WTC11 (cell line): Measurements from ENCODE around the gene MTA2. TPM values are rescaled to one million over a fixed set of nuclear protein-coding genes. Genes with fewer than 3 reads are reported as not detected.

Experiments used
- ATAC-seq: fragments of 200-7000 bp; cut with Tn5 transposase; 2 replicates; pipeline ENCODE4 v1.10.0; 2021; ENCODE audit warnings: mild to moderate bottlenecking, moderate library complexity
- CTCF ChIA-PET: fragments of 300-600 bp; sonication (Branson Sonifier 250); formaldehyde crosslinking; loops from one replicate; lab custom pipeline; 2021; ENCODE audit warnings: antibody characterized with exemption; lab: Charles Lee
- POLR2A ChIA-PET: fragments of 350-600 bp; sonication (Branson Sonifier 250); formaldehyde crosslinking; loops from one replicate; lab custom pipeline; 2021; ENCODE audit warnings: antibody characterized with exemption; lab: Charles Lee
- DNase-seq: peaks from one replicate; pipeline ENCODE4 v3.0.0; 2021; ENCODE audit warnings: low spot score
- H3K27ac Mint-ChIP-seq: 2 replicates; pipeline ENCODE4 v1.8.0; 2021; ENCODE audit warnings: mixed read lengths
- H3K27me3 Mint-ChIP-seq: 2 replicates; pipeline ENCODE4 v1.8.0; 2021; ENCODE audit warnings: low read depth, mild to moderate bottlenecking, moderate library complexity, mixed read lengths
- H3K36me3 Mint-ChIP-seq: 2 replicates; pipeline ENCODE4 v1.8.0; 2021; ENCODE audit warnings: mixed read lengths
- H3K4me1 Mint-ChIP-seq: 2 replicates; pipeline ENCODE4 v1.8.0; 2022; ENCODE audit warnings: mixed read lengths
- H3K4me3 Mint-ChIP-seq: 2 replicates; pipeline ENCODE4 v1.8.0; 2021; ENCODE audit warnings: mild to moderate bottlenecking, moderate library complexity, mixed read lengths
- H3K9me3 Mint-ChIP-seq: 2 replicates; pipeline ENCODE4 v1.8.0; 2021; ENCODE audit warnings: mixed read lengths
- E2F4 ChIP-seq: sonication (generic); formaldehyde crosslinking; IDR thresholded peaks from 2 replicates; pipeline ENCODE4 v1.8.1; 2022; ENCODE audit warnings: low read depth, mild to moderate bottlenecking, moderate library complexity, missing genetic modification reagents, borderline replicate concordance
- EMX1 ChIP-seq: fragments of 250-450 bp; sonication (Bioruptor Pico); IDR thresholded peaks from 2 replicates; pipeline ENCODE4 v1.8.0; 2021; ENCODE audit warnings: mild to moderate bottlenecking
- ETV6 ChIP-seq: sonication (generic); formaldehyde crosslinking; IDR thresholded peaks from 2 replicates; pipeline ENCODE4 v1.8.1; 2022; ENCODE audit warnings: mild to moderate bottlenecking, missing genetic modification reagents
- FOXK1 ChIP-seq: sonication (generic); formaldehyde crosslinking; IDR thresholded peaks from 2 replicates; pipeline ENCODE4 v1.8.0; 2022; ENCODE audit warnings: mild to moderate bottlenecking, moderate library complexity, missing genetic modification reagents
- JAZF1 ChIP-seq: fragments of 250-450 bp; sonication (Bioruptor Pico); IDR thresholded peaks from 2 replicates; pipeline ENCODE4 v1.9.0; 2021; ENCODE audit warnings: moderate library complexity, mild to moderate bottlenecking, inconsistent platforms
- MAX ChIP-seq: sonication (generic); formaldehyde crosslinking; IDR thresholded peaks from 2 replicates; pipeline ENCODE4 v1.8.0; 2022; ENCODE audit warnings: mild to moderate bottlenecking, missing genetic modification reagents
- NR1H2 ChIP-seq: sonication (generic); formaldehyde crosslinking; IDR thresholded peaks from 2 replicates; pipeline ENCODE4 v1.9.0; 2021; ENCODE audit warnings: mild to moderate bottlenecking, moderate library complexity, missing genetic modification reagents
- OVOL2 ChIP-seq: fragments of 250-450 bp; sonication (Bioruptor Pico); IDR thresholded peaks from 2 replicates; pipeline ENCODE4 v1.9.0; 2021; ENCODE audit warnings: mild to moderate bottlenecking, borderline replicate concordance
- PRDM15 ChIP-seq: sonication (generic); formaldehyde crosslinking; IDR thresholded peaks from 2 replicates; pipeline ENCODE4 v1.8.0; 2022; ENCODE audit warnings: missing genetic modification reagents
- RORB ChIP-seq: fragments of 250-450 bp; sonication (Bioruptor Pico); IDR thresholded peaks from 2 replicates; pipeline ENCODE4 v1.9.0; 2021; ENCODE audit warnings: mild to moderate bottlenecking
- STAT6 ChIP-seq: sonication (generic); formaldehyde crosslinking; conservative IDR thresholded peaks from 2 replicates; pipeline ENCODE4 v1.8.1; 2023; ENCODE audit warnings: mild to moderate bottlenecking, low read depth, missing genetic modification reagents, moderate library complexity
- TP53 ChIP-seq: sonication (generic); formaldehyde crosslinking; IDR thresholded peaks from 2 replicates; pipeline ENCODE4 v1.8.1; 2023; ENCODE audit warnings: mild to moderate bottlenecking, missing genetic modification reagents
- ZBTB21 ChIP-seq: sonication (generic); formaldehyde crosslinking; IDR thresholded peaks from 2 replicates; pipeline ENCODE4 v1.8.1; 2023; ENCODE audit warnings: mild to moderate bottlenecking, missing genetic modification reagents, borderline replicate concordance
- ZNF219 ChIP-seq: sonication (generic); formaldehyde crosslinking; IDR thresholded peaks from 2 replicates; pipeline ENCODE4 v1.8.0; 2023; ENCODE audit warnings: missing genetic modification reagents, mild to moderate bottlenecking, borderline replicate concordance
- total RNA-seq: library from RNA; stranded (reverse); gene quantifications from 3 replicates; pipeline ENCODE4 v1.2.3, GENCODE V29; 2021
- TF ChIP-seq, protein P1 (sequence below): sonication (generic); formaldehyde crosslinking; IDR thresholded peaks from 2 replicates; pipeline ENCODE4 v1.8.0; 2022; ENCODE audit warnings: mild to moderate bottlenecking, missing genetic modification reagents

Gene MTA2
- total RNA-seq, 1 experiment from 2014 or later: 115 TPM

DNA sequence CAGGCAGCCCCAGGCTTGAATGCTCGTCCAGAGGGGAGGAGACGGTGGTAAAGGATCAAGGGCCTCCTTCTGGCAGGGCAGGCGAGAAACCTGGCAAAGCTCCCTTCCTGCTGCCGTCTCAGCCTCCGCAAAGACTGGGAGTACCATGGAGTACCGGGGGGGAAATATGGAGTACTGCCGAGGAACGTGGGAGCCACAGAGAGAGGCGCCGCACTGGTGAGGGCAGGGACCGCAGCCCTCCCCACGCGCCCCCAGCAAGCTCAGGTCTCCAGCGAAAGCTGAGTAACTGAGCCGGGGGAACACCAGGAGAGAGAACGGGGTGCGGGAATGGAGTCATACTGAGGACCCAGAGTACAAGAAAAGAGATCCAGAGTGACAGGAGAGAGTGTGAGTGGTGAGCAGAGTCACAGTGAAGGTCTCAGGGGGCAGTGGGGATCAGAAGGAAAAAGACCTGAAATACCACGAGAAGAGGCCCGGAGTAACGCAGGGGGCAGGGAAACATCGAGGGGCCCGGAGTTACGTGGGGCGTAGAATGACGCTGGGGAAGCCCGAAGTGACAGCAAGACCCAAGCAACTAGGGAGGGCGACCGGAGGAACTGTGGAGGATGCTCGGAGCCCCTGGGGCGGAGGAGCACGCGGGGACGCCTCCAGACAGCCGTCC lies 10.2 kb upstream of the MTA2 start:
- H3K27me3 Mint-ChIP-seq: peaks cover 9% of the 10 kb centered on the region; the same call in 1 of the 2 replicates
- TF ChIP-seq, protein P1, sequence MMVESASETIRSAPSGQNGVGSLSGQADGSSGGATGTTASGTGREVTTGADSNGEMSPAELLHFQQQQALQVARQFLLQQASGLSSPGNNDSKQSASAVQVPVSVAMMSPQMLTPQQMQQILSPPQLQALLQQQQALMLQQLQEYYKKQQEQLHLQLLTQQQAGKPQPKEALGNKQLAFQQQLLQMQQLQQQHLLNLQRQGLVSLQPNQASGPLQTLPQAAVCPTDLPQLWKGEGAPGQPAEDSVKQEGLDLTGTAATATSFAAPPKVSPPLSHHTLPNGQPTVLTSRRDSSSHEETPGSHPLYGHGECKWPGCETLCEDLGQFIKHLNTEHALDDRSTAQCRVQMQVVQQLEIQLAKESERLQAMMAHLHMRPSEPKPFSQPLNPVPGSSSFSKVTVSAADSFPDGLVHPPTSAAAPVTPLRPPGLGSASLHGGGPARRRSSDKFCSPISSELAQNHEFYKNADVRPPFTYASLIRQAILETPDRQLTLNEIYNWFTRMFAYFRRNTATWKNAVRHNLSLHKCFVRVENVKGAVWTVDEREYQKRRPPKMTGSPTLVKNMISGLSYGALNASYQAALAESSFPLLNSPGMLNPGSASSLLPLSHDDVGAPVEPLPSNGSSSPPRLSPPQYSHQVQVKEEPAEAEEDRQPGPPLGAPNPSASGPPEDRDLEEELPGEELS (CRISPR knock-in tag): 0 out of 2 replicates have a peak, but pooled peaks have one; percentile 42
- peak; percentile 62; the same call in 1 of the 2 replicates for TF ChIP-seq ETV6 (CRISPR knock-in tag)
- 0 out of 2 replicates have a peak, but pooled peaks have one; percentile 35 for TF ChIP-seq ZNF219
- 0 out of 2 replicates have a peak, but pooled peaks have one; percentile 13 for TF ChIP-seq MAX
- TF ChIP-seq FOXK1 (CRISPR knock-in tag): 0 out of 2 replicates have a peak, but pooled peaks have one; percentile 8
- TF ChIP-seq PRDM15 (CRISPR knock-in tag): peak; percentile 92
- TF ChIP-seq RORB (CRISPR knock-in tag): no peak
- TF ChIP-seq OVOL2 (CRISPR knock-in tag): no peak
- TF ChIP-seq, all 79 proteins: peak for 6
- Mint-ChIP-seq H3K27ac (peak overlapping the region; percentile 8; the same call in 1 of the 2 replicates), H3K9me3 (no peaks in the 10 kb centered on the region), H3K4me1 (peaks cover 36% of the 10 kb centered on the region), H3K4me3 (peak overlapping the region; percentile 95), H3K36me3 (no peaks in the 10 kb centered on the region)
- DNase-seq (peak; percentile 26), ATAC-seq (peak; percentile 1; the same call in 1 of the 2 replicates)
- ChIA-PET POLR2A (interaction anchor here (0.9 to 3.7 kb wide), 5 partner anchors 9 to 76 kb away, joined by 3 to 21 read pairs (median 8); partner anchors contain the start of genes B3GAT3, C11orf98, CSKMT and MTA2), CTCF (interaction anchor here (0.6 to 3.7 kb wide), 32 partner anchors 10 to 250 kb away, joined by 3 to 51 read pairs (median 5); partner anchors contain the start of genes AHNAK, B3GAT3, C11orf98 and CSKMT)

- CTCF ChIA-PET: interaction anchor here (0.6 to 3.7 kb wide), 30 partner anchors 9 to 250 kb away, joined by 3 to 51 read pairs (median 6); partner anchors contain the start of genes AHNAK, B3GAT3, BSCL2 and C11orf98
- no peak for DNase-seq
- ATAC-seq: no peak
- peaks cover 9% of the 10 kb centered on the region; the same call in 1 of the 2 replicates for H3K27me3 Mint-ChIP-seq
- H3K27ac Mint-ChIP-seq: no peak overlapping the region
- H3K4me3 Mint-ChIP-seq: peak overlapping the region; percentile 95
- TF ChIP-seq JAZF1 (CRISPR knock-in tag): no peak
- no peak for TF ChIP-seq MAX
- TF ChIP-seq E2F4 (CRISPR knock-in tag): no peak
- no peak for TF ChIP-seq TP53 (CRISPR knock-in tag)
- TF ChIP-seq STAT6 (CRISPR knock-in tag): no peak
- TF ChIP-seq ZBTB21: no peak
- TF ChIP-seq NR1H2 (CRISPR knock-in tag): no peak
- no peak for TF ChIP-seq EMX1 (CRISPR knock-in tag)
- no peak for TF ChIP-seq PRDM15 (CRISPR knock-in tag)
- TF ChIP-seq, all 79 proteins: peak for 0
- Mint-ChIP-seq H3K9me3 (no peaks in the 10 kb centered on the region), H3K4me1 (peaks cover 41% of the 10 kb centered on the region), H3K36me3 (no peaks in the 10 kb centered on the region)
- POLR2A ChIA-PET: interaction anchor here (0.9 to 3.7 kb wide), 5 partner anchors 9 to 77 kb away, joined by 3 to 21 read pairs (median 8); partner anchors contain the start of genes B3GAT3, C11orf98, CSKMT and MTA2
Measured at GRCh38 chr11:62610814-62611704, 9.4 kb upstream of the MTA2 start.
